ENCODE measurements around the gene CNNM2.
"Not testable (repeated sequence)": the region's sequence is repeated elsewhere in the genome, so short reads cannot be mapped to it uniquely, and the experiment has no call there.

CNNM2 gene

DNA sequence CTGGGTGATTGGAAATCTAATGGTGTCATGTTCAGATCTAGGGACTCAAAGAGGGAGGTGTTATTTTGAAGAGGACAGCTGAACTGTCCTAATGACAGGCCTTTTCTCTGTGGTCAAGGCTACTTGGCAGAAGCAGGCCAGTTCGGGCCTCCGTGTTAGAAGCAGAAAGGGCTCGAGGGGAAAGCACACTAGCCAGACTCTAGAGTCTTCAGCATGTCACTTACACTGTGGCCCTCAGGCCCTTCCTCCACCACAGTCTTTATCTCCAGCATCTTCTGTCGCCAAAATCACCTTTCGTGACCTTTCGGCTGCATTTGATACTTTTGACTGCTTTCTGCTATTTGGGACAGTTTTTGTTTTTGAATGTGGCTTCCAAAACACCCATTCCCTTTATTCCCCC is 123.3 kb downstream of the CNNM2 start:
- DNase-seq (ENCODE audit: low spot score): no peak

DNA sequence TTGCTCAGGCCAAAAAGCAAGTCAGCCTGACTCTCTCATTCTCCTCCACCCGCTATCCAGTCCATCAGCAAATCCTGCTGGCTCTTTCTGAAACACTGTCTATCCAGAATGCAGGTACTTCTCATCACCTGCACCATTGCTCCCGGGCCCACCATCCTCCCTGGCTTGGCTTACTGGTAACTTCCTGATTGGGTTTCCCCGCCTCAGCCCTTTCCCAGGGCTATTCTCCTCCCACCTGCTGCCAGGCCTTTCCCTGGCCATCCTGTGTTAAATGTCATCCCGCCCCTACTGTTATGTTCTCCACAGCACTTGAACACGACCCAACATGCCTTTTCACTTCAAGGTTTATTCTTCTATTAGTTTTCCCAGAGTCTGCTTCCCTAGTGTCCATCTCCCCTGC is 124.0 kb downstream of the CNNM2 start:
- no peak for DNase-seq (ENCODE audit: low spot score)

DNA sequence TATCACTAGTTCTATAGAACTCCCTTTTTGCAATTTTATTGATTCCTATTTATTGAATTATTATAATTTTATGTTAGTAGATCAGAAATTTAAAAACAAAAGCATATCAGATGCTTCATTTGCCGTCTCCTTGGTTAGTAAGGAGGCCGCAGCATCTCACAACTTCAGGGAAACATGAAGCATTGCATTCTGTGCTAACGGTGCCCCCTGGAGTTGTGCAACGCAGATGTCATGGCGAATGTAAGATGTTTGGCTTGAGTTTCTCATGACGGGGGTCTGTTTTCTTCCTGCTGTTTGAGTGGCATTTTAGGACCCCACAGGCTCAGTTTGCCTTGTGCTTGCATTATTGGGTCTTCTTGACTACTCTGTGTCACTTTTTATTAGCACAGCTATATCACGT is 124.8 kb downstream of the CNNM2 start:
- DNase-seq (ENCODE audit: low spot score): no peak

DNA sequence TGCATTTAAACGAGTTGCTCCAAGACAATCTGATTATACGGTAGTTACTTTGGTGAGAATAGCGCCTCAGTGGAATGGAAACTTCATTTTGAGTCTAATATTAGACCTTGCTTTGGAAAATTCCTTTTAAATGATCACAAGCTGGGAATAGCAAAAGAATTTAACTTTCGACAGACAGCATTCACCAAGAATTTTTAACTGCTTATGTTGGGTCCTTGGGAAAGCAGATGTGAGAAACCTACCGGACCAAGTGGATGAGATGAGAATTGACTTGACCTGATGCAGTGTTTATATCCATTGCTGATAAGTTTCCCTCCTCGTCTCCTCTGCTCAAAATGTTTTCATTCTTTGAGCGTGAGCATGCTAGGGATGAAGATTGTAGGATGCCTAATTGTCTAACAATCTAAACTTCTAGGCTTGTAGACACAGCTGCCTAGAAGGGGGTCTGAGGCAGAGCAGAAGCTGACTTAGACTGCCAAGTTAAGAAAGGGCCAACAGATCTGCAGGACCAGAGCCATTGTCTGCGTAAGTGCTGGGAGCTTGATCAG is 126.9 kb downstream of the CNNM2 start:
- peak; percentile 61 for DNase-seq (ENCODE audit: low spot score)

- no peak for DNase-seq (ENCODE audit: low spot score)
Observed at GRCh38 chr10:103045961-103046360, 127.9 kb downstream of the CNNM2 start.

- no peak for DNase-seq (ENCODE audit: low spot score)
Observed at GRCh38 chr10:103047381-103047780, 129.3 kb downstream of the CNNM2 start.

- DNase-seq (ENCODE audit: low spot score): no peak
Observed at GRCh38 chr10:103049237-103049636, 131.1 kb downstream of the CNNM2 start.

DNA sequence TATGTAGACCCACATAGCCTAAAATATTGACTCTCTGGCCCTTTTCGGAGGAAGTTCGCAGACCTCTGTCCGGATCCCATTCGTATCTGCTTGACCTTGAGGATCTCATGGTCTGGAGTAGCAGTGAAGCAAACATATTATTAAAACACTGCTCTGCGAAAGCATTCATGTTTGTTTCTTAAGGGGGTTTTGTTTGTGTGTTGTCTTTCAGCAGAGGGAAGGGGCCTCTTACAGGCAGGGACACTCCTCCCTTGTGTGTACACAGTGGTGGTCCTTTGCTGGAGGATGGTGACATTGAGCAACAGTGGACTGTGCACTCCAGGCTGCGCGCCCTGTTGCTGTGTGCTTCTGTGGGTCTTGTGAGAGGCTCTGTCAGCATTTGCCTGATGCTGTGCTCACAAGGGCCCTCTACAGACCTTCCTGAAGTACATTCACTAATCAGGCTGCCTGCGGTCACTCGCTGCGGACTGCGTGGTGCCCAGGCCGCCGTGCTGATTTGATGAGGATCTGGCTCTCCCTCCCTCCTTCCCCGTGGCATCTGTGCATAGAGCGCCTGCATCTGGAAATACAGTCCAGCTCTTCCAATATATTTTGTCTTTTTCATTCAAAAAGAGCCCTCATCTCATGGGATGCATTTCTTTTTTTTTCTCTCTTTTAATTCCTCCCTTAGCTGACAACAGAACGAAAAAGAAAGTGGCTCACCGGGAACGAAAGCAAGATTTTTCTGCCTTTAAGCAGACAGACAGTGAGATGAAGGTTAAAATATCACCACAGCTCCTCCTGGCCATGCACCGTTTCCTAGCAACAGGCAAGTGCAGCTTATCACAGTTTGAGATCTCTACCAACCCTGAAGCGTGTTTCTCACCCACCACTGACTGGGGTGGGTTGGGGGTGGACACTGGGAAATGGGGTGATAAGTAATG is 135.8 kb downstream of the CNNM2 start:
- DNase-seq (ENCODE audit: low spot score): peak; percentile 72

DNA sequence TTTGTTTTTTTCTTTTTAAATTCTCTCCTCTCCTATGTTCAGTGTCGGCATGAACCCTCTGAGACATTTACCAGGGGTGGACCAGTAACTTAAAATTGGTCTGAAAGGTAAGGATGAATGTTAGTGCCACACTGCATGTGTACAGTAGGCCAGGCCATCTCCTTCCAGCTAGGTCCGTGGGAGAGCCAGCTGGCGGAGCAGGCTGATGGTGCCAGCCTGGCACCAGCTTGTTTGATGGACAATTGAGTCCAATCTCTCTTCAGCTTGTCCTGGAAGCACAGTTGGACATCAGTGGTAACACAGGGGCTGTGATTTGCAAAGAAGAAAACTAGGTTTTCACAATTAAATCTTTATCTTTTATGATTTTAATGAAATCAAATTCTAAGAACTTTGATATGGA is 136.5 kb downstream of the CNNM2 start:
- DNase-seq (ENCODE audit: low spot score): no peak

DNA sequence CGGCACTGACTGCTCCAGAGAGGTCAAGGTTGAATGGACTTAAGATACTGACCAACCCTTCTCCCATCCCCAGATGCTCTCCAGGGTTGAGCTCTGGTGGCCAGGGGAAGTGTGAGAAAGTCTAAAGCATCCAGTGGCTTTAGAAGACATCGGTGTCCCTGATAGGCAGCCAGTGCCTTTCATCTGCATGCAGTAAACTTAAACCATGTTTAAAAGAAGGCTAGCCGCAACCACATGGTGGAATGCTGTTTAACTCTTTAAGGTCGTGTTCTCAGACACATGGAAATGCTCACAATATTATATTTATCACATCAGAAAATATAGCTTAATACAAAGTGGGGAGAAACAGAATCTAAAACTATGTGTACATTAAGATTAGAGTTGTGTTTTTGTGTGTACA is 137.0 kb downstream of the CNNM2 start:
- DNase-seq (ENCODE audit: low spot score): no peak

DNA sequence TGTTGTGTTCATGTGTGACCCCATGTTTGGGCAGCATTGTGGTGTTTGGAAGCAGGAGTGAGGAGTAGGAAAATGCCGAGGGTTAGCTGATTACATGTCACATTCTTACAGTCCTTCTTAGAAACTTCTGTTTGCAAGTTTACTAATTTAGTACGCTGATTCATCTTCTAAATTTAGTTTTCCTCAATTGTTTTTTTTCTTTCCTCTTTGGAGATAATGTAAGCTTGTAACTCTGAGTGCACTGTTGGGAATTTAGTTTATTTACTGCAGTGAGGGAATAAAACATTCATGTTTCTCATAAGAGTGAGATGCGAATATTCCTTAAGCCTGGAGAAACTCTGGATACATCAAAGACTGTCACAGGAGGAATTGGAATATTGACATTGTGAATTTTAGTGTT is 139.9 kb downstream of the CNNM2 start:
- no peak for DNase-seq (ENCODE audit: low spot score)

- no peak for DNase-seq (ENCODE audit: low spot score)
Observed at GRCh38 chr10:103060575-103060974, 142.5 kb downstream of the CNNM2 start.

GRCh38 chr10:103062854-103063590 is 144.9 kb downstream of the CNNM2 start:
- no peak for DNase-seq (ENCODE audit: low spot score)

- no peak for DNase-seq (ENCODE audit: low spot score)
Observed at GRCh38 chr10:103064956-103065355, 146.9 kb downstream of the CNNM2 start.

GRCh38 chr10:103066141-103067098 is 148.3 kb downstream of the CNNM2 start:
- no peak for DNase-seq (ENCODE audit: low spot score)

- not testable (repeated sequence) for DNase-seq (ENCODE audit: low spot score)
Observed at GRCh38 chr10:103067099-103067477, 149.0 kb downstream of the CNNM2 start.

DNA sequence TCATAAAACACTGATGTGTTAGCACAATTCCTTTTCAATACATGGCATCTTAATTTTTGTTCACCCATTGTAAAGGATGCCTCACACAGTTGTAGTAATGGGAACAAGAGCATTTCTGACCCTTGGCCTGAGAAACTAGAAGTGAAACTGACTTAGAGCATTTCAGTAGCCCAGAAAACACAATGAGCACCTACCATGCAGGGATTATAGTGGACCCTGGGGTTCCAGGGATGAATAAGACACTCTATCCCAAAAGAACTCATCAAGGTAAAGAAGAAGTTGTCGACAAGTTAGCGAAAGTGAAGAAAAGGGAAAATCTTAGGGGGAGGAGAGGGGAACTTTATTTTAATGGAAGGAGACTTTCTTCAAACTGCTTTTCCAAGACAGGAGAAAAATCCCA is 149.4 kb downstream of the CNNM2 start:
- DNase-seq (ENCODE audit: low spot score): no peak

- no peak for DNase-seq (ENCODE audit: low spot score)
Observed at GRCh38 chr10:103067956-103068355, 149.9 kb downstream of the CNNM2 start.

DNA sequence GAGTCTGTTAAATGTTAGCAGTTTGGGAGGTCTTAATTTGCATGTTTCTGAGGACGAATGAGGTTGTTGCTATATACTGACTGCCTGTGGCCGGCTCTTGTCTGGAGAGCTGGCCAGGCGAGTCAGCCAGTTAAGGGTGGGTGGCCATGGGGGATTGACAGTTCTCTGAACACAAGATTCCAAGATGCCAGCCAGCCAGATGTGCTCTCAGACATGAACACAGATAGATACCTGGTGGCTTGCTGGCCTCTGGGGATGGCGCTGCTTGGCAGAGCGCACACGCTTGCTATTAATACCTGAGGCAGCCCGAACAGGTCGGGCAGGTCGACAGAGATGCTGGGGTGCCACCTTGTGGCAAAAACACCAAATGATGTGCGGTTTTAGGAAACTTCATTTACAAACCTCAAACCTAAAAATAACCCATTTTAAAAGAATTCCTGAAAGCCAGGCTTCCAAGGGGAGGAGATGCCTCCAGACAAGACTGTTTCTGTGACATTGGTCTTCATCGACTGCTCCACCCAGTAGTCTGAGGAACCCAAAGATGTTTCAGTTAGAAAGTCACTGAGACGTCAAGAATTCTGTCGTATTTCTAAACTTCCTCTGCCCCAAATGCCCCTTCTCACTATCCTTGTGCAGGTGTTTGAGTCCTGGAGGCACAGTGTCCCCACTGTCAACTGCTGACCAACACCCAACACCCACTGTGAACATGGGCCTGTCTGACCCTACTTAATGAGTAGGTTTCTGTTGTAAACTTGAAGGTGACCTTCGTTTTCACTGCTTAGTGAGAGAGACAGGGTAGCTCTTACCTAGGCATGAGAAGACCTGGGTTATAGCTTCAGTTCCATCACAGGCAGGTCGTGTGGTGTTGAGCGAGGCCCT is 151.6 kb downstream of the CNNM2 start:
- peak; percentile 66 for DNase-seq (ENCODE audit: low spot score)

- no peak for DNase-seq (ENCODE audit: low spot score)
Observed at GRCh38 chr10:103072276-103072675, 154.2 kb downstream of the CNNM2 start.

- no peak for DNase-seq (ENCODE audit: low spot score)
Observed at GRCh38 chr10:103072891-103073290, 154.8 kb downstream of the CNNM2 start.

Data from GM03348 (cell line).